Thoracic aorta (tissue), 2 donors: ENCODE measurements around the gene EXOSC5. TPM values are rescaled to one million over a fixed set of nuclear protein-coding genes. Genes with fewer than 3 reads are reported as not detected.

Experiments
- ATAC-seq: fragments of 150-250 bp; one replicate; pipeline ENCODE4 v1.8.0; 2017; ENCODE audit warnings: low read depth; ENCODE audit not compliant: insufficient number of reproducible peaks, low FRiP score
- DNase-seq: peaks from one replicate; pipeline ENCODE4 v3.0.0-alpha.2; 2020; ENCODE audit warnings: low spot score
- H3K27ac ChIP-seq, 2 donors: fragments of 200-600 bp; sonication (generic); 1 replicate in 1 of 2; 2 replicates in 1 of 2; pipeline ENCODE4 v1.5.1; 2016; ENCODE audit warnings: mild to moderate bottlenecking in 2 of 2, moderate library complexity in 2 of 2
- H3K27me3 ChIP-seq: fragments of 200-600 bp; sonication (generic); replicated peaks from 2 replicates; pipeline ENCODE4 v1.6.0; 2016; ENCODE audit warnings: mild to moderate bottlenecking; ENCODE audit not compliant: insufficient read depth
- H3K36me3 ChIP-seq: fragments of 200-600 bp; sonication (generic); one replicate; pipeline ENCODE4 v1.5.1; 2016
- H3K4me1 ChIP-seq, 2 donors: fragments of 200-600 bp; sonication (generic); 1 replicate in 1 of 2; 2 replicates in 1 of 2; pipeline versions ENCODE4 v1.5.1 to v1.6.0; 2016; ENCODE audit warnings: low read depth in 2 of 2, mild to moderate bottlenecking in 1 of 2; ENCODE audit not compliant: control insufficient read depth in 1 of 2
- H3K4me3 ChIP-seq: fragments of 200-600 bp; sonication (generic); 2 replicates; pipeline ENCODE4 v1.5.1; 2016; ENCODE audit warnings: mild to moderate bottlenecking
- H3K9me3 ChIP-seq: fragments of 200-600 bp; sonication (generic); 2 replicates; pipeline ENCODE4 v1.5.1; 2016
- CTCF ChIP-seq: fragments of 200-600 bp; sonication (generic); IDR thresholded peaks from one replicate; pipeline ENCODE4 v1.5.1; 2019; ENCODE audit warnings: antibody characterized with exemption
- total RNA-seq, 2 donors: library from RNA; depleted of rRNA; stranded (reverse); fragments of >200 nt; gene quantifications; one replicate each; pipeline versions ENCODE4 v1.1.0 to v1.2.3, GENCODE V29; 2016

EXOSC5 gene
- total RNA-seq, 2 donors from 2014 or later = 7.1 to 16.9 TPM

- Histone ChIP-seq H3K27ac (no peak overlapping the region), H3K4me1 (peaks cover 19 to 24% of the 10 kb centered on the region in 2 donors), H3K4me3 (no peak overlapping the region), H3K9me3 (no peaks in the 10 kb centered on the region), H3K27me3 (no peaks in the 10 kb centered on the region), H3K36me3 (no peaks in the 10 kb centered on the region)
- ATAC-seq (no peak), DNase-seq (no peak)
- no peak for TF ChIP-seq CTCF
Measured at GRCh38 chr19:41369769-41370168, 27.4 kb downstream of the EXOSC5 start.

- no peaks in the 10 kb centered on the region for H3K36me3 ChIP-seq
- ATAC-seq = no peak
- no peak for TF ChIP-seq CTCF
- H3K27ac ChIP-seq = peak overlapping the region; percentile 14 to 75
- no peak overlapping the region for H3K4me3 ChIP-seq
- peaks cover 11 to 18% of the 10 kb centered on the region in 2 donors for H3K4me1 ChIP-seq
- H3K27me3 ChIP-seq = no peaks in the 10 kb centered on the region
- no peak for DNase-seq
- H3K9me3 ChIP-seq = no peaks in the 10 kb centered on the region
Measured at GRCh38 chr19:41367848-41368301, 29.3 kb downstream of the EXOSC5 start.

GRCh38 chr19:41366089-41366488 is 31.1 kb downstream of the EXOSC5 start:
- Histone ChIP-seq H3K27me3 (no peaks in the 10 kb centered on the region), H3K27ac (no peak overlapping the region), H3K36me3 (no peaks in the 10 kb centered on the region), H3K4me1 (peaks cover 11 to 22% of the 10 kb centered on the region in 2 donors), H3K9me3 (no peaks in the 10 kb centered on the region), H3K4me3 (no peak overlapping the region)
- ATAC-seq (no peak), DNase-seq (no peak)
- no peak for TF ChIP-seq CTCF

GRCh38 chr19:41364524-41365391 is 32.4 kb downstream of the EXOSC5 start:
- Histone ChIP-seq H3K27me3 (no peaks in the 10 kb centered on the region), H3K4me1 (peaks cover 11 to 22% of the 10 kb centered on the region in 2 donors), H3K36me3 (no peaks in the 10 kb centered on the region), H3K4me3 (peak overlapping the region; percentile 93), H3K9me3 (no peaks in the 10 kb centered on the region), H3K27ac (peak overlapping the region; percentile 96 to 97)
- ATAC-seq (peak; percentile 1), DNase-seq (no peak)
- no peak for TF ChIP-seq CTCF

- Histone ChIP-seq H3K36me3 (no peaks in the 10 kb centered on the region), H3K4me3 (peak within 1 kb of the TSS; percentile 93), H3K27me3 (no peaks in the 10 kb centered on the region), H3K27ac (peak within 1 kb of the TSS; percentile 96 to 97), H3K9me3 (no peaks in the 10 kb centered on the region), H3K4me1 (peaks cover 11 to 22% of the 10 kb centered on the region in 2 donors)
- ATAC-seq (peak; percentile 97), DNase-seq (peak; percentile 92)
- TF ChIP-seq CTCF = no peak
Measured at GRCh38 chr19:41363753-41364523, 33.2 kb downstream of the EXOSC5 start, which contains the start of gene B9D2. TSS of gene B9D2 (minus strand) at chr19:41364149. CDS start at chr19:41363519, 630 bp downstream.
